Measurements from ENCODE around the gene OSTF1. TPM values are rescaled to one million over a fixed set of nuclear protein-coding genes. Genes with fewer than 3 reads are reported as not detected.
A peak's percentile ranks its signal among the peaks of the same experiment; 100 is the strongest.

The OSTF1 gene
- total and polyA plus RNA-seq, 2 experiments from 2014 or later = 19.2 to 34.4 TPM

GRCh38 chr9:75071530-75072122, 16.7 kb upstream of the OSTF1 start:
- H3K27me3 ChIP-seq = no peaks in the 10 kb centered on the region
- no peak overlapping the region for H3K4me3 ChIP-seq
- H3K27ac ChIP-seq = no peak overlapping the region
- no peaks in the 10 kb centered on the region for H3K4me1 ChIP-seq (ENCODE audit: low read depth)
- no peaks in the 10 kb centered on the region for H3K9me3 ChIP-seq (ENCODE audit: low read depth)
- no peak for DNase-seq (ENCODE audit: low read depth in 1 of 2, low spot score in 1 of 2)
- no peaks in the 10 kb centered on the region for H3K36me3 ChIP-seq
- no peak for TF ChIP-seq CTCF (IDR thresholded peaks at IDR 0.05; ENCODE audit: low read depth, low read length)

GRCh38 chr9:75072895-75073294, 15.4 kb upstream of the OSTF1 start:
- TF ChIP-seq CTCF (IDR thresholded peaks at IDR 0.05; ENCODE audit: low read depth, low read length) = no peak
- H3K4me1 ChIP-seq (ENCODE audit: low read depth) = no peaks in the 10 kb centered on the region
- H3K4me3 ChIP-seq = no peak overlapping the region
- no peak overlapping the region for H3K27ac ChIP-seq
- H3K36me3 ChIP-seq = no peaks in the 10 kb centered on the region
- H3K9me3 ChIP-seq (ENCODE audit: low read depth) = no peaks in the 10 kb centered on the region
- no peak for DNase-seq (ENCODE audit: low read depth in 1 of 2, low spot score in 1 of 2)
- no peaks in the 10 kb centered on the region for H3K27me3 ChIP-seq

- Histone ChIP-seq H3K27me3 (no peaks in the 10 kb centered on the region), H3K4me1 (ENCODE audit: low read depth) (peaks cover 7% of the 10 kb centered on the region), H3K27ac (no peak overlapping the region), H3K4me3 (no peak overlapping the region), H3K36me3 (no peaks in the 10 kb centered on the region), H3K9me3 (ENCODE audit: low read depth) (no peaks in the 10 kb centered on the region)
- no peak for DNase-seq (ENCODE audit: low read depth in 1 of 2, low spot score in 1 of 2)
- no peak for TF ChIP-seq CTCF (IDR thresholded peaks at IDR 0.05; ENCODE audit: low read depth, low read length)
Observed at GRCh38 chr9:75081632-75082031, 6.7 kb upstream of the OSTF1 start.

- no peak for TF ChIP-seq CTCF (IDR thresholded peaks at IDR 0.05; ENCODE audit: low read depth, low read length)
- no peaks in the 10 kb centered on the region for H3K9me3 ChIP-seq (ENCODE audit: low read depth)
- peak in 1 of 2 donors; percentile 61 for DNase-seq (ENCODE audit: low read depth in 1 of 2, low spot score in 1 of 2)
- H3K4me3 ChIP-seq = no peak overlapping the region
- H3K27ac ChIP-seq = peak overlapping the region; percentile 6
- no peaks in the 10 kb centered on the region for H3K36me3 ChIP-seq
- no peaks in the 10 kb centered on the region for H3K27me3 ChIP-seq
- H3K4me1 ChIP-seq (ENCODE audit: low read depth) = peaks cover 7% of the 10 kb centered on the region
Observed at GRCh38 chr9:75083188-75083970, 4.9 kb upstream of the OSTF1 start.

GRCh38 chr9:75084081-75084672, 4.1 kb upstream of the OSTF1 start:
- H3K9me3 ChIP-seq (ENCODE audit: low read depth) = no peaks in the 10 kb centered on the region
- no peak overlapping the region for H3K4me3 ChIP-seq

More at GRCh38 chr9:75084081-75084672, 4.1 kb upstream of the OSTF1 start:
- peaks cover 7% of the 10 kb centered on the region for H3K4me1 ChIP-seq (ENCODE audit: low read depth)
- DNase-seq (ENCODE audit: low read depth in 1 of 2, low spot score in 1 of 2) = no peak
- H3K27ac ChIP-seq = no peak overlapping the region
- H3K36me3 ChIP-seq = no peaks in the 10 kb centered on the region
- no peak for TF ChIP-seq CTCF (IDR thresholded peaks at IDR 0.05; ENCODE audit: low read depth, low read length)
- no peaks in the 10 kb centered on the region for H3K27me3 ChIP-seq
